ENCODE results near the gene CCDC136. TPM values are rescaled to one million over a fixed set of nuclear protein-coding genes. Genes with fewer than 3 reads are reported as not detected.

CCDC136 gene
- total RNA-seq, 1 experiment from 2014 or later = 11.1 TPM

GRCh38 chr7:128837521-128837921 is 45.8 kb downstream of the CCDC136 start:
- BruUV-seq (replicated peaks) = no TSS peak
- H3K27ac ChIP-seq (ENCODE audit: low read depth, low read length) = no peak overlapping the region
- peaks cover 0 to 19% of the 10 kb centered on the region in 2 experiments; a peak in 1 of 4 replicates for H3K36me3 ChIP-seq (ENCODE audit: control insufficient read depth in 1 of 2, insufficient read depth in 2 of 2, low read length in 2 of 2)
- no peak overlapping the region for H2AFZ ChIP-seq (ENCODE audit: low read depth, low read length, poor library complexity, severe bottlenecking)
- no peaks in the 10 kb centered on the region for H3K9me3 ChIP-seq (ENCODE audit: control insufficient read depth in 1 of 2, insufficient read depth in 1 of 2, low read depth in 1 of 2, low read length in 2 of 2)
- no peaks in the 10 kb centered on the region for H3K9me2 ChIP-seq (ENCODE audit: insufficient read depth)
- H3K27me3 ChIP-seq (ENCODE audit: insufficient read depth, low read length) = no peaks in the 10 kb centered on the region
- H3K4me3 ChIP-seq (replicated peaks in 1 of 2; ENCODE audit: low read depth in 1 of 2, low read length in 2 of 2) = no peak overlapping the region
- POLR2A ChIA-PET = no interaction called here
- peaks cover 3% of the 10 kb centered on the region; the same call in 1 of the 2 replicates for H3K79me2 ChIP-seq (ENCODE audit: insufficient read depth, low read length)
- no peaks in the 10 kb centered on the region for H4K20me1 ChIP-seq (ENCODE audit: insufficient read depth)
- no peak overlapping the region for H3K9ac ChIP-seq (ENCODE audit: low read length)
- no peak overlapping the region for H3K4me2 ChIP-seq (ENCODE audit: low read length)
- RAD21 ChIA-PET (ENCODE audit: low non-redundant PET in 1 of 2, low total read pairs in 2 of 2, uncharacterized antibody in 2 of 2, unreplicated experiment in 2 of 2) = no interaction called here
- CTCF ChIA-PET = no interaction called here
- DNase-seq (ENCODE audit: low read depth, low spot score) (no peak), ATAC-seq (no peak)
- peaks cover 0 to 24% of the 10 kb centered on the region in 2 experiments; a peak in 2 of 4 replicates for H3K4me1 ChIP-seq (ENCODE audit: control insufficient read depth in 1 of 2, insufficient read depth in 2 of 2, low read length in 2 of 2)
- intact Hi-C loops (cut with micrococcal nuclease) = no loop called here
- TF ChIP-seq CEBPB (IDR thresholded peaks at IDR 0.05; ENCODE audit: low read depth) (no peak), ZNF274 (IDR thresholded peaks at IDR 0.05; ENCODE audit: low read depth, low read length) (no peak), MAX (IDR thresholded peaks at IDR 0.05) (no peak), POLR2A (IDR thresholded peaks at IDR 0.05; ENCODE audit: borderline replicate concordance, extremely low read depth, insufficient read depth, insufficient read length) (no peak), ELF1 (IDR thresholded peaks at IDR 0.05; ENCODE audit: borderline replicate concordance, low read depth) (no peak)

- Histone ChIP-seq H3K4me3 (replicated peaks in 1 of 2; ENCODE audit: low read depth in 1 of 2, low read length in 2 of 2) (no peak overlapping the region), H3K9me3 (ENCODE audit: control insufficient read depth in 1 of 2, insufficient read depth in 1 of 2, low read depth in 1 of 2, low read length in 2 of 2) (no peaks in the 10 kb centered on the region), H3K27ac (ENCODE audit: low read depth, low read length) (no peak overlapping the region), H3K79me2 (ENCODE audit: insufficient read depth, low read length) (no peaks in the 10 kb centered on the region), H3K27me3 (ENCODE audit: insufficient read depth, low read length) (no peaks in the 10 kb centered on the region), H4K20me1 (ENCODE audit: insufficient read depth) (no peaks in the 10 kb centered on the region), H3K9ac (ENCODE audit: low read length) (no peak overlapping the region), H3K36me3 (ENCODE audit: control insufficient read depth in 1 of 2, insufficient read depth in 2 of 2, low read length in 2 of 2) (peaks cover 0 to 24% of the 10 kb centered on the region in 2 experiments; a peak in 1 of 4 replicates), H3K9me2 (ENCODE audit: insufficient read depth) (no peaks in the 10 kb centered on the region), H2AFZ (ENCODE audit: low read depth, low read length, poor library complexity, severe bottlenecking) (no peak overlapping the region), H3K4me2 (ENCODE audit: low read length) (no peak overlapping the region), H3K4me1 (ENCODE audit: control insufficient read depth in 1 of 2, insufficient read depth in 2 of 2, low read length in 2 of 2) (peaks cover 0 to 17% of the 10 kb centered on the region in 2 experiments; a peak in 2 of 4 replicates)
- no peak for DNase-seq (ENCODE audit: low read depth, low spot score)
- ATAC-seq = no peak
- BruUV-seq (replicated peaks) = no TSS peak
- CTCF ChIA-PET = no interaction called here
- POLR2A ChIA-PET = no interaction called here
- intact Hi-C loops (cut with micrococcal nuclease) = no loop called here
- no peak for TF ChIP-seq FOSL1 (IDR thresholded peaks at IDR 0.05; ENCODE audit: low read depth)
- TF ChIP-seq JUND (IDR thresholded peaks at IDR 0.05) = no peak
- no peak for TF ChIP-seq ZNF274 (IDR thresholded peaks at IDR 0.05; ENCODE audit: low read depth, low read length)
- no peak for TF ChIP-seq SRF (IDR thresholded peaks at IDR 0.05; ENCODE audit: low read depth)
- no peak for TF ChIP-seq ZFX (IDR thresholded peaks at IDR 0.05)
- no peak for TF ChIP-seq ZBTB33 (IDR thresholded peaks at IDR 0.05; ENCODE audit: extremely low read depth, insufficient replicate concordance, low read length)
- no peak for TF ChIP-seq POLR2A (IDR thresholded peaks at IDR 0.05; ENCODE audit: borderline replicate concordance, extremely low read depth, insufficient read depth, insufficient read length)
- no peak for TF ChIP-seq YY1 (IDR thresholded peaks at IDR 0.05; ENCODE audit: extremely low read depth, insufficient replicate concordance, low read depth, low read length)
- no peak for TF ChIP-seq CBX3 (IDR thresholded peaks at IDR 0.05; ENCODE audit: low read depth)
- TF ChIP-seq CEBPB (IDR thresholded peaks at IDR 0.05; ENCODE audit: low read depth) = no peak
- RAD21 ChIA-PET (ENCODE audit: low non-redundant PET in 1 of 2, low total read pairs in 2 of 2, uncharacterized antibody in 2 of 2, unreplicated experiment in 2 of 2) = no interaction called here
These were observed 46.5 kb downstream of the CCDC136 start for GRCh38 chr7:128838109-128838779.
